Suprapubic skin (tissue), 3 donors: ENCODE measurements around the gene PLA2G3.

Experiments used
- POLR2A ChIP-seq, 2 donors: fragments of 450-650 bp; IDR thresholded peaks; one replicate each; pipeline ENCODE4 v1.6.1; 2017; ENCODE audit warnings: antibody characterized with exemption in 2 of 2, mild to moderate bottlenecking in 2 of 2, moderate library complexity in 2 of 2
- TF ChIP-seq, protein P1 (sequence below), 2 donors: fragments of 200-600 bp in 1 of 2; fragments of 450-650 bp in 1 of 2; sonication (generic) in 1 of 2; IDR thresholded peaks; one replicate each; pipeline ENCODE4 v1.5.1; 2016 to 2019; ENCODE audit warnings: antibody characterized with exemption in 2 of 2, mild to moderate bottlenecking in 1 of 2, moderate library complexity in 1 of 2

DNA sequence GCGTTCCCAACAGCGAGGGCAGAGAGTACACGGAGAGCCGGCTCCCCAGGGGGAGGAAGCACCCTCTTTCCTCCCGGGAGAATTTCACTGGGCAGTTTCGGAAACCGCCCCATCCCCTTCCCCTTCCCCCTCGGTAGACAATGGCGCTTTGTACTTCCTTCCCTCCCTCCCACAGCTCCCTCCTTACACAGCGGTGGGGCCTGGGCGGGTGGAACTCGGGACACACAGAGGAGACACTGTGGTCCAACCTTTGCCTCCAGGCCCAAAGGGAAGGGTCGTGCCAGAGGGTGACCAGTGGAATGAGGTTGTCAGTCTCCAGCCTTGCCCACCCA, 54.8 kb downstream of the PLA2G3 start:
- TF ChIP-seq, protein P1, sequence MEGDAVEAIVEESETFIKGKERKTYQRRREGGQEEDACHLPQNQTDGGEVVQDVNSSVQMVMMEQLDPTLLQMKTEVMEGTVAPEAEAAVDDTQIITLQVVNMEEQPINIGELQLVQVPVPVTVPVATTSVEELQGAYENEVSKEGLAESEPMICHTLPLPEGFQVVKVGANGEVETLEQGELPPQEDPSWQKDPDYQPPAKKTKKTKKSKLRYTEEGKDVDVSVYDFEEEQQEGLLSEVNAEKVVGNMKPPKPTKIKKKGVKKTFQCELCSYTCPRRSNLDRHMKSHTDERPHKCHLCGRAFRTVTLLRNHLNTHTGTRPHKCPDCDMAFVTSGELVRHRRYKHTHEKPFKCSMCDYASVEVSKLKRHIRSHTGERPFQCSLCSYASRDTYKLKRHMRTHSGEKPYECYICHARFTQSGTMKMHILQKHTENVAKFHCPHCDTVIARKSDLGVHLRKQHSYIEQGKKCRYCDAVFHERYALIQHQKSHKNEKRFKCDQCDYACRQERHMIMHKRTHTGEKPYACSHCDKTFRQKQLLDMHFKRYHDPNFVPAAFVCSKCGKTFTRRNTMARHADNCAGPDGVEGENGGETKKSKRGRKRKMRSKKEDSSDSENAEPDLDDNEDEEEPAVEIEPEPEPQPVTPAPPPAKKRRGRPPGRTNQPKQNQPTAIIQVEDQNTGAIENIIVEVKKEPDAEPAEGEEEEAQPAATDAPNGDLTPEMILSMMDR (IDR thresholded peaks at IDR 0.05), result peak in 1 of 2 donors; percentile 1
- TF ChIP-seq POLR2A (IDR thresholded peaks at IDR 0.05), result no peak
